K562 (cell line): ENCODE measurements around the gene PRIM1. TPM values are rescaled to one million over a fixed set of nuclear protein-coding genes. Genes with fewer than 3 reads are reported as not detected.
"Not testable (repeated sequence)": the region's sequence is repeated elsewhere in the genome, so short reads cannot be mapped to it uniquely, and the experiment has no call there.

Experiments used
- ATAC-seq: fragments of 200-7000 bp; cut with Tn5 transposase; 3 replicates; pipeline ENCODE4 v1.9.1; 2020; ENCODE audit warnings: moderate library complexity
- BruUV-seq: library from RNA; stranded (reverse); fragments of 400-500 nt; replicated peaks from 2 replicates; lab custom pipeline; 2021; lab: Mats Ljungman, UMichigan
- CTCF ChIA-PET: fragments of 300-600 bp; formaldehyde crosslinking; extraction: SDS; loops from one replicate; lab custom pipeline; 2021; ENCODE audit warnings: low intra/inter-chr PET ratio; lab: Yijun Ruan, JAX
- POLR2A ChIA-PET: fragments of 300-600, 350-650 bp; sonication (Branson Sonifier 250); formaldehyde crosslinking; extraction: SDS; loops from one replicate; lab custom pipeline; 2021; ENCODE audit warnings: antibody characterized with exemption, inconsistent platforms; lab: Yijun Ruan, JAX
- DNase-seq, 4 experiments: peaks; one replicate each; pipeline versions ENCODE4 v3.0.0 to v3.0.0-alpha.2; 2011 to 2018; ENCODE audit warnings: low spot score in 3 of 4, mixed read lengths in 3 of 4; ENCODE audit errors: extremely low read depth in 1 of 4
- FAIRE-seq: peaks from 2 replicates; lab custom pipeline; 2011; peaks lifted over from hg19 to GRCh38; lab: Jason Lieb, UNC
- H2AFZ ChIP-seq: 2 replicates; pipeline ENCODE4 v1.6.0; 2011; ENCODE audit warnings: low read depth, low read length, control low read depth, inconsistent platforms
- H3K27ac ChIP-seq: fragments of 200-600 bp; 3 replicates; pipeline ENCODE4 v1.8.0; 2011; ENCODE audit warnings: low read depth, mild to moderate bottlenecking, control low read depth, inconsistent platforms, low read length, moderate library complexity, mixed read lengths; ENCODE audit errors: extremely low read depth
- H3K27me3 ChIP-seq, 2 experiments: fragments of 300-600 bp in 1 of 2; 2 replicates in 1 of 2; 3 replicates in 1 of 2; pipeline versions ENCODE4 v1.6.0 to v1.8.0; 2011; ENCODE audit warnings: inconsistent platforms in 2 of 2, low read length in 2 of 2, mild to moderate bottlenecking in 1 of 2, mixed read lengths in 1 of 2, moderate library complexity in 1 of 2; ENCODE audit not compliant: control insufficient read depth in 2 of 2, insufficient read depth in 2 of 2
- H3K36me3 ChIP-seq: fragments of 300-600 bp; 3 replicates; pipeline ENCODE4 v1.8.0; 2011; ENCODE audit warnings: mild to moderate bottlenecking, low read length, inconsistent platforms; ENCODE audit not compliant: control insufficient read depth, insufficient read depth
- H3K4me1 ChIP-seq, 2 experiments: fragments of 200-600 bp in 1 of 2; replicated peaks in 1 of 2; 2 replicates in 1 of 2; 3 replicates in 1 of 2; pipeline versions ENCODE4 v1.5.1 to v1.8.0; 2011; ENCODE audit warnings: inconsistent platforms in 2 of 2, low read length in 2 of 2, mild to moderate bottlenecking in 1 of 2, mixed read lengths in 1 of 2, moderate library complexity in 1 of 2; ENCODE audit not compliant: control insufficient read depth in 2 of 2, insufficient read depth in 2 of 2
- H3K4me2 ChIP-seq: 2 replicates; pipeline ENCODE4 v1.6.1; 2011; ENCODE audit warnings: low read length, control low read depth, inconsistent platforms, mixed read lengths; ENCODE audit not compliant: insufficient read depth
- H3K4me3 ChIP-seq: fragments of 200-600 bp; sonication (generic), shearing (Covaris generic); 2 replicates; pipeline ENCODE4 v1.5.1; 2016; ENCODE audit warnings: control low read depth, inconsistent platforms
- H3K79me2 ChIP-seq: fragments of 200-600 bp; 3 replicates; pipeline ENCODE4 v1.8.0; 2011; ENCODE audit warnings: low read length, inconsistent platforms; ENCODE audit not compliant: control insufficient read depth, insufficient read depth
- H3K9ac ChIP-seq, 2 experiments: 2 replicates each; pipeline versions ENCODE4 v1.6.0 to v1.6.1; 2011; ENCODE audit warnings: low read depth in 2 of 2, low read length in 2 of 2, control low read depth in 1 of 2, inconsistent platforms in 1 of 2, mild to moderate bottlenecking in 1 of 2, mixed read lengths in 1 of 2; ENCODE audit not compliant: insufficient read depth in 1 of 2
- H3K9me1 ChIP-seq: one replicate; pipeline ENCODE4 v1.6.0; 2011; ENCODE audit warnings: inconsistent platforms, mild to moderate bottlenecking, low read length, moderate library complexity; ENCODE audit not compliant: control insufficient read depth, insufficient read depth
- H3K9me3 ChIP-seq: replicated peaks from 2 replicates; pipeline ENCODE4 v1.5.1; 2011; ENCODE audit warnings: low read depth, low read length, inconsistent platforms; ENCODE audit not compliant: control insufficient read depth, insufficient read depth
- H4K20me1 ChIP-seq: replicated peaks from 2 replicates; pipeline ENCODE4 v1.6.1; 2011; ENCODE audit warnings: low read length, inconsistent platforms, mixed read lengths; ENCODE audit not compliant: control insufficient read depth, insufficient read depth
- ZNF146 ChIP-seq: IDR thresholded peaks from one replicate; pipeline ENCODE4 v1.6.1; 2018; ENCODE audit warnings: missing compliant biosample characterization; ENCODE audit not compliant: unreplicated experiment
- WGBS: fragments of 100-300 bp; shearing (Covaris generic); methylation state at CpG from one replicate; pipeline ENCODE4 v1.1.6; 2016; ENCODE audit warnings: low coverage, mixed read lengths; ENCODE audit not compliant: insufficient coverage; ENCODE audit errors: missing lambda C conversion rate; 5-methylcytosine and 5-hydroxymethylcytosine counted together
- in situ Hi-C: fragments of 300-500 bp; cut with MboI; formaldehyde crosslinking; loops from 4 replicates; pipeline ENCODE4 v1.15.0; 2018; ENCODE audit warnings: inconsistent platforms, mixed read lengths
- intact Hi-C: fragments of 100-400 bp; cut with micrococcal nuclease; formaldehyde crosslinking; loops from 2 replicates; pipeline ENCODE4 v1.14.2; 2022
- polyA plus RNA-seq, 8 experiments: library from polyadenylated mRNA; depleted of rRNA in 4 of 8; stranded (reverse) in 5 of 8; unstranded in 3 of 8; fragments of >200 nt; fragmentation: Nextera tagmentation in 2 of 8; fragmentation: Illumina TruSeq in 1 of 8; extraction: Ambion mirVana in 2 of 8; extraction: Trizol in 1 of 8; gene quantifications; 2 replicates each; pipeline versions ENCODE4 v1.2.1 to v1.2.3, GENCODE V29; 2011 to 2014; ENCODE audit warnings: inconsistent platforms in 1 of 8, missing spikeins in 1 of 8
- total RNA-seq, 7 experiments: library from RNA; depleted of rRNA in 6 of 7; stranded (reverse); fragments of >200 nt in 6 of 7; fragmentation: Illumina TruSeq in 2 of 7; extraction: Trizol in 2 of 7; gene quantifications; 2 replicates each; pipeline versions ENCODE4 v1.2.1 to v1.2.3, GENCODE V29; 2011 to 2021; ENCODE audit warnings: low replicate concordance in 1 of 7

Gene PRIM1
- total and polyA plus RNA-seq, 9 of the 15 experiments (the other 6 are each of a cell fraction or from before 2014, with no cell fraction given): 67.2 to 179 (median 140) TPM

DNA sequence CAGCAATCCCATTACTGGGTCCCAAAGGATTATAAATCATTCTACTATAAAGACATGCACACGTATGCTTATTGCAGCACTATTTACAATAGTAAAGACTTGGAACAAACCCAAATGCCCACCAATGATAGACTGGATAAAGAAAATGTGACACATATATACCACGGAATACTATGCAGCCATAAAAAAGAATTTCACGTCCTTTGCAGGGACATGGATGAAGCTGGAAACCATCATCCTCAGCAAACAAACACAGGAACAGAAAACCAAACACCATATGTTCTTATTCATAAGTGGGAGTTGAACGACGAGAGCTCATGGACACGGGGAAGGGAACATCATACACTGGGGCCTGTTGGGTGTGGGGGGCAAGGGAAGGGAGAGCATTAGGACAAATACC lies 47.2 kb upstream of the PRIM1 start:
- H3K36me3 ChIP-seq, DNase-seq, H3K79me2 ChIP-seq, H3K4me1 ChIP-seq, in situ Hi-C loops, BruUV-seq, FAIRE-seq, intact Hi-C loops, H3K9ac ChIP-seq, ATAC-seq, H3K27me3 ChIP-seq, CTCF ChIA-PET, POLR2A ChIA-PET, H3K9me3 ChIP-seq, H3K4me3 ChIP-seq, H3K27ac ChIP-seq, H3K4me2 ChIP-seq, H4K20me1 ChIP-seq, H3K9me1 ChIP-seq, H2AFZ ChIP-seq: not testable (repeated sequence)
- WGBS: 45% methylated on average over 6 of the region's 6 CpGs
- peak; percentile 92 for TF ChIP-seq ZNF146 (CRISPR knock-in tag)

DNA sequence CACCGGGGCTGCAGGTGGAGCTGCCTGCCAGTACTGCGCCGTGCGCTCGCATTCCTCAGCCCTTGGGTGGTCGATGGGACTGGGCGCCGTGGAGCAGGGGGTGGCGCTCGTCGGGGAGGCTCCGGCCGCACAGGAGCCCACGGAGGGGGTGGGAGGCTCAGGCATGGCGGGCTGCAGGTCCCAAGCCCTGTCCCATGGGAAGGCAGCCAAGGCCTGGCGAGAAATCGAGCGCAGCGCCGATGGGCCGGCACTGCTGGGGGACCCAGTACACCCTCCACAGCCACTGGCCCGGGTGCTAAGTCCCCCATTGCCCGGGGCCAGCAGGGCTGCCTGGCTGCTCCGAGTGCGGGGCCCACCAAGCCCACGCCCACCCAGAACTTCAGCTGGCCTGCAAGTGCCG lies 43.7 kb upstream of the PRIM1 start:
- DNase-seq, CTCF ChIA-PET, BruUV-seq, H3K4me2 ChIP-seq, H4K20me1 ChIP-seq, H3K27ac ChIP-seq, H3K9me1 ChIP-seq, intact Hi-C loops, ATAC-seq, H3K27me3 ChIP-seq, in situ Hi-C loops, H2AFZ ChIP-seq, H3K9me3 ChIP-seq, H3K4me1 ChIP-seq, H3K9ac ChIP-seq, FAIRE-seq, H3K79me2 ChIP-seq, H3K4me3 ChIP-seq, H3K36me3 ChIP-seq: not testable (repeated sequence)
- POLR2A ChIA-PET: interaction anchor here (0.6 to 0.7 kb wide), 2 partner anchors 12 to 70 kb away, joined by 3 read pairs; partner anchors contain the start of gene NACA
- 78% methylated on average over 8 of the region's 27 CpGs for WGBS
